ENCODE data around the gene KCNMB1.

DNA sequence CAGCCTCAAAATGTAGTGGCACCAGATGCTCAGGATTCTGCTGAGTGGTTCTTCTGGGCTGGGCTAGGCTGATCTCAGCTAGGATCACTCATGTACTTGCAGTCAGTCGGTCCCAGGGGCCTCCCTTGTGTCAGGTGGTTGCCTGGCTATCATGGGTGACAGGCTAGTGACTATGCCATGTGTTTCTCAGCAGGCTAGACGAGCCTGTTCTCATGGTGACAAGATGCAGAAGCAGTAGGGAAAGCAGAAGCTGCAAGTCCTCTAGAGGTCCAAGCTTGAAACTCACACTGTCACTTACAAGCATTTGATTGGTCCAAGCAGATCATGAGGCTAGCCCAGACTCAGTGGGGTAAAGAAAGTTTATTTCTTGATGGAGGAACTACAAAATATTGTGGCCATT lies 15.2 kb upstream of the KCNMB1 start:
- TF ChIP-seq POLR2AphosphoS5 (IDR thresholded peaks at IDR 0.05; ENCODE audit: insufficient read depth in 1 of 2, low read depth in 1 of 2) (no peak), POLR2A (IDR thresholded peaks at IDR 0.05) (no peak)
- TF ChIP-seq, protein P1, sequence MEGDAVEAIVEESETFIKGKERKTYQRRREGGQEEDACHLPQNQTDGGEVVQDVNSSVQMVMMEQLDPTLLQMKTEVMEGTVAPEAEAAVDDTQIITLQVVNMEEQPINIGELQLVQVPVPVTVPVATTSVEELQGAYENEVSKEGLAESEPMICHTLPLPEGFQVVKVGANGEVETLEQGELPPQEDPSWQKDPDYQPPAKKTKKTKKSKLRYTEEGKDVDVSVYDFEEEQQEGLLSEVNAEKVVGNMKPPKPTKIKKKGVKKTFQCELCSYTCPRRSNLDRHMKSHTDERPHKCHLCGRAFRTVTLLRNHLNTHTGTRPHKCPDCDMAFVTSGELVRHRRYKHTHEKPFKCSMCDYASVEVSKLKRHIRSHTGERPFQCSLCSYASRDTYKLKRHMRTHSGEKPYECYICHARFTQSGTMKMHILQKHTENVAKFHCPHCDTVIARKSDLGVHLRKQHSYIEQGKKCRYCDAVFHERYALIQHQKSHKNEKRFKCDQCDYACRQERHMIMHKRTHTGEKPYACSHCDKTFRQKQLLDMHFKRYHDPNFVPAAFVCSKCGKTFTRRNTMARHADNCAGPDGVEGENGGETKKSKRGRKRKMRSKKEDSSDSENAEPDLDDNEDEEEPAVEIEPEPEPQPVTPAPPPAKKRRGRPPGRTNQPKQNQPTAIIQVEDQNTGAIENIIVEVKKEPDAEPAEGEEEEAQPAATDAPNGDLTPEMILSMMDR (IDR thresholded peaks at IDR 0.05) = no peak
